ENCODE data around the gene ANKZF1. TPM values are rescaled to one million over a fixed set of nuclear protein-coding genes. Genes with fewer than 3 reads are reported as not detected.
"Not testable (repeated sequence)": the region's sequence is repeated elsewhere in the genome, so short reads cannot be mapped to it uniquely, and the experiment has no call there.

Gene ANKZF1
- total RNA-seq, 2 experiments from 2014 or later, result 140 to 166 TPM

DNA sequence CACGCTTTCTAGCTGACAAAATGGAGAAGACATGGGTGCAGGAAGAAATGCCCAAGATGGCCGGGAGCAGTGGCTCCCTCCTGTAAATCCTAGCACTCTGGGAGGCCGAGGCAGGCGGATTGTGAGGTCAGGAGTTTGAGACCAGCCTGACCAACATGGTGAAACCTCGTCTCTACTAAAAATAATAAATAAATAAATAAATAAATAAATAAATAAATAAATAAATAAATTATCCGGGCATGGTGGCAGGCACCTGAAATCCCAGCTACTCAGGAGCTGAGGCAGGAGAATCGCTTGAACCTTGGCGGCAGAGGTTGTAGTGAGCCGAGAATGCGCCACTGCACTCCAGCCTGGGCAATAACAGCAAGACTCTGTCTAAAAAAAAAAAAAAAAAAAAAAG is 29.3 kb downstream of the ANKZF1 start:
- DNase-seq; H3K9me3 Mint-ChIP-seq (ENCODE audit: low read depth); H3K27ac Mint-ChIP-seq; ATAC-seq; H3K36me3 Mint-ChIP-seq (ENCODE audit: low read depth); H3K27me3 Mint-ChIP-seq; H3K4me3 Mint-ChIP-seq: not testable (repeated sequence)
- intact Hi-C loops (cut with DNase I, micrococcal nuclease), result loop anchor here in 1 of 2 experiments (10.0 kb wide), 1 partner anchor 286 kb away; the partner anchor contains the start of genes CHPF and TMEM198
- ChIA-PET POLR2A (interaction anchor here (0.6 kb wide), 1 partner anchor 86 kb away, joined by 4 read pairs; no protein-coding TSS in a partner anchor), CTCF (interaction anchor here (0.7 to 1.9 kb wide), 5 partner anchors 18 to 100 kb away, joined by 4 to 9 read pairs (median 6); no protein-coding TSS in a partner anchor)
- peaks cover 16% of the 10 kb centered on the region for H3K4me1 Mint-ChIP-seq

DNA sequence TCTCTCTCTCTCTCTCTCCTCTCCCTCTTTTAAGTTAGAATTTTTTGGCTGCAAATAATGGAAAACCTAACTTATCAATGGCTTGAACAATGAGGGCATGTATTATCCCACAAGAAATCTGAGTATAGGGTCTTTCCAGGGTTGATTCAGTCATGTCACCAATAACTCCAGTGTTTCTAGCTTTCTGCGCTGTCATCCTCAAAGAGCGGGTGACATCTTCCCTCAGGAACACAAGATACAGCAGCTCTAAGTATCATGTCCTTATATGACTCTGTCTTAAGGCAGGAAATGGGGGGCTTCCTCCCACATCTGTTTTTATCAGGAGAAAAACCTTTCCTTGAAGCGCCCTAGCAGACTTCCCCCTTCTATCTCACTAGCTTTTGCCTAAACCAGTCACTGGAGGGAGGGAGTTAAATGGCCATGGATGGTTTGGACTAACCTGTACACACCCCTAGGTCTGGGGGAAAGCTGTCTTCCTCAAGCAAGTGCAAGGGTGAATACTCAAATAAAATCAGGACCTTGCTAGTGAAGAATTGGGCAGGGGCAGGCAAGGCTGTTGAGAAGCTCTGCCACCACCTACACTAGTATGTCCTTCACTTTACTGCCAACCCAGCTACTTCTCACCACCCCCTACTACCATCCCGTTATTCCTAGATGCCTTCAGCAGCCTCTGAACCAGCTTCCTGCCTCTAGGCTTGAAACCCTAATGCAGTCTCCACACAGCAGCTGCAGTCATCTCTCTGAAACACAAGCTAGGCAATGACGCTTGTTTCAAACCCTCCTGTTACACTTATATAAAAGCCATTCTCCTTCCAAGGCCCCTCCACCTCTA is 31.6 kb downstream of the ANKZF1 start:
- ChIA-PET CTCF (interaction anchor here (0.7 to 4.0 kb wide), 5 partner anchors 14 to 354 kb away, joined by 3 to 34 read pairs (median 8); partner anchors contain the start of genes DNAJB2, GLB1L and STK16), POLR2A (no interaction called here)
- DNase-seq, result no peak
- Mint-ChIP-seq H3K4me3 (no peak overlapping the region), H3K36me3 (ENCODE audit: low read depth) (no peaks in the 10 kb centered on the region), H3K27ac (no peak overlapping the region), H3K4me1 (peaks cover 2% of the 10 kb centered on the region), H3K27me3 (peaks cover 2% of the 10 kb centered on the region), H3K9me3 (ENCODE audit: low read depth) (no peaks in the 10 kb centered on the region)
- intact Hi-C loops (cut with DNase I, micrococcal nuclease), result no loop called here
- ATAC-seq, result no peak

DNA sequence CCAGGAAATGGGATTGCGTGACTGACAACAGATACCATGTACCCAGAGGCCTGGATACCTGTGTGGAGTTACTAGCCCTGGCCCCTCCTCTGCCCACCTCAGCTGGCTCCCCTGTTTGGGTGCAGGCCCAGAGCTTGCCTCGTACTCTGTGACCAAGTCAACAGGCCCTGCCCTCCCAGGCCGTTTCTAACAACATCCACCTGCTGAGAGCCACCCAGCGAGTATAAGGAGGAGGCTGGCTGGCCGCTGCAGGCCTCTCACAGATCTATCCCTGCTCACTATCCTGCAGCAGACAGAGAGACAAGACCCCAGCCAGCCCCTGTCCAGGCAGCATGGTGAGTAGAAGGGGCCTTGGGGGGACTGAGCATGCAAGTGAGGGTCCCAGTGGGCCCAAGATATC is 36.6 kb downstream of the ANKZF1 start:
- no peak for DNase-seq
- intact Hi-C loops (cut with DNase I, micrococcal nuclease), result no loop called here
- Mint-ChIP-seq H3K4me3 (no peak overlapping the region), H3K27me3 (peaks cover 2% of the 10 kb centered on the region), H3K9me3 (ENCODE audit: low read depth) (no peaks in the 10 kb centered on the region), H3K36me3 (ENCODE audit: low read depth) (no peaks in the 10 kb centered on the region), H3K4me1 (no peaks in the 10 kb centered on the region), H3K27ac (no peak overlapping the region)
- no peak for ATAC-seq
- POLR2A ChIA-PET, result interaction anchor here (0.6 kb wide), 1 partner anchor 36 kb away, joined by 3 read pairs; no protein-coding TSS in a partner anchor
- CTCF ChIA-PET, result interaction anchor here (0.6 to 1.3 kb wide), 5 partner anchors 11 to 1675 kb away, joined by 3 to 5 read pairs (median 3); no protein-coding TSS in a partner anchor

DNA sequence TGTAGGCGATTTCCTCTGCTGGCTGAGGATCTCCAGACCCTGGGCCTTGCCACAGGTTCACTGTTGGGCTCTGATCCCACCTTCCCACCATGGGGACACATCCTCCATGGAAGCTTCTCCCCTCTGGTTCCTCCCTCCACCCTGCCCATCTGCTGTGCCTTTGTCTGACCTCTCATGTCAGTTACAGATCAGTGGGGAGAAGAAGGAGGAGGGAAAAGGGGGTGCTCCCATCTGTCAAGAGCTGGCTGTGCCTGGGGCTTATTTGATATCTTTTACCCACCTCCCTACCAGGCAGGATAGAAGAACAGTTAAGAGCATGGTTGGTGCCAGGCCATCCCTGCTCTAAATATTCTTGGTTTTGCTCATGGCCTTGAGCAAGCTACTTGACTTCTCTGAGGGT is 37.3 kb downstream of the ANKZF1 start:
- H3K4me3 Mint-ChIP-seq, result no peak overlapping the region
- POLR2A ChIA-PET, result interaction anchor here (0.6 kb wide), 1 partner anchor 14 kb away, joined by 3 read pairs; the partner anchor contains the start of gene TUBA4B
- no peaks in the 10 kb centered on the region for H3K9me3 Mint-ChIP-seq (ENCODE audit: low read depth)
- H3K27me3 Mint-ChIP-seq, result peaks cover 2% of the 10 kb centered on the region
- CTCF ChIA-PET, result interaction anchor here (0.7 kb wide), 1 partner anchor 19 kb away, joined by 3 read pairs; no protein-coding TSS in a partner anchor
- intact Hi-C loops (cut with DNase I, micrococcal nuclease), result no loop called here
- no peak overlapping the region for H3K27ac Mint-ChIP-seq
- no peaks in the 10 kb centered on the region for H3K36me3 Mint-ChIP-seq (ENCODE audit: low read depth)
- ATAC-seq, result no peak
- no peaks in the 10 kb centered on the region for H3K4me1 Mint-ChIP-seq
- no peak for DNase-seq

DNA sequence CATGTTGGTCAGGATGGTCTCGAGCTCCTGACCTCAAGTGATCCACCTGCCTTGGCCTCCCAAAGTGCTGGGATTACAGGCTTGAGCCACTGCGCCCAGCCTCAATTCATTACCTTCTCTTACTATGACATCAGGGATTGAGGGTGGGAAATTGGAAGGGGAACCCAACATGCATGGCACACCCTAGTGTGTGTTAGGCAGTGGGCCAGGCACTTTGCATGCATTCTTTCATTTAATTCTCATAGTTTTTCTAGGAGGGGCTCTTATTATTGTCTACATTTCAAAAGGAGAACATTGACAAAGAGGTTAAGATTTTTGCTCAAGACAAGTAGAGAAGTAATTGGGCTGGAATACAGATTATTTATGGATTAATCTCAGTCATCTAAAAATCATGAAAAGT is 38.7 kb downstream of the ANKZF1 start:
- H3K27me3 Mint-ChIP-seq, result no peaks in the 10 kb centered on the region
- H3K36me3 Mint-ChIP-seq (ENCODE audit: low read depth), result no peaks in the 10 kb centered on the region
- CTCF ChIA-PET, result interaction anchor here (0.6 kb wide), 1 partner anchor 50 kb away, joined by 3 read pairs; no protein-coding TSS in a partner anchor
- no peaks in the 10 kb centered on the region for H3K4me1 Mint-ChIP-seq
- no peak for ATAC-seq
- no peaks in the 10 kb centered on the region for H3K9me3 Mint-ChIP-seq (ENCODE audit: low read depth)
- no peak overlapping the region for H3K4me3 Mint-ChIP-seq
- POLR2A ChIA-PET, result no interaction called here
- no peak overlapping the region for H3K27ac Mint-ChIP-seq
- intact Hi-C loops (cut with DNase I, micrococcal nuclease), result no loop called here
- DNase-seq, result no peak

DNA sequence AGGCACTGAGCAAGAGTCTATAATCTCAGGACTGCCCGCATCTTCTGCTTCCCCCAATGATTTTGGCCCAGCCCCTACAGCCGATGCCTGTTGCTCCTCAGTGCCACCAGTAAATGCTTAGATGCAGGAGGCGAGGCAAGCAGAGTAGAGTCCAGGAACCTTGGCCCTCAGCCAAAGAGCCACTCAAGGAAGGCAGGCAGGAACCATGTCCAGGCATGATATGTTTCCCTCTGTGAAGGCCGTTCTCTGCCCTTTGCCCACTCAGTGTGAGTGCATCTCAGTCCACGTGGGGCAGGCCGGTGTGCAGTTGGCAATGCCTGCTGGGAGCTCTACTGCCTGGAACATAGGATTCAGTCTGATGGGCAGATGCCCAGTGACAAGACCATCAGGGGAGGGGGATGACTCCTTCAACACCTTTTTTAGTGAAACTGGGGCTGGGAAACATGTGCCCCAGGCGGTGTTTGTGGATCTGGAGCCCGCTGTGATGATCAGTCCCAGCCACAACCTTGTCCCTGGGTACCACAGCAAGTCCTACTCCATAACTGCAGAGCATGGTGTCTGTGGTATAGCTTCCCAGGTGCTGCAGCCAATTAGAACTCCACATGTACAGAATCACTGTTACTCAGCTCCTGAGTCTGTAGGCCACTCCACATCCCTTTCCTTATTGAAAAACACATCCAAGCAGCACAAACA is 39.9 kb downstream of the ANKZF1 start:
- DNase-seq (no peak), ATAC-seq (no peak)
- H3K4me3 Mint-ChIP-seq, result no peak overlapping the region
- no peaks in the 10 kb centered on the region for H3K36me3 Mint-ChIP-seq (ENCODE audit: low read depth)
- no peaks in the 10 kb centered on the region for H3K27me3 Mint-ChIP-seq
- H3K4me1 Mint-ChIP-seq, result no peaks in the 10 kb centered on the region
- H3K27ac Mint-ChIP-seq, result no peak overlapping the region
- CTCF ChIA-PET, result no interaction called here
- POLR2A ChIA-PET, result no interaction called here
- no peaks in the 10 kb centered on the region for H3K9me3 Mint-ChIP-seq (ENCODE audit: low read depth)
- intact Hi-C loops (cut with DNase I, micrococcal nuclease), result no loop called here

DNA sequence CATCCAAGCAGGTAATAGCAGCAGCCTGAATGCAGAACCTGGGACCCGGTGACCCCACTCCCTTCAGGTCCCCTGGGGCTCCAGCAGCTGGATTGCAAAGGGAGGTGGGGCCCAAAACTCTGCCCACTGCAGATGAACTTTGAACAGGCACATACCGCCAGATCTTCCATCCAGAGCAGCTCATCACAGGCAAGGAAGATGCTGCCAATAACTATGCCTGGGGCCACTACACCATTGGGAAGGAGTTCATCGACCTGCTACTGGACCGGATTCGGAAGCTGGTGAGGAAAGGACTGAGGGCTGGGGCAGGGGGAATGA is 40.4 kb downstream of the ANKZF1 start:
- POLR2A ChIA-PET, result no interaction called here
- DNase-seq, result no peak
- H3K4me3 Mint-ChIP-seq, result no peak overlapping the region
- no peaks in the 10 kb centered on the region for H3K9me3 Mint-ChIP-seq (ENCODE audit: low read depth)
- H3K36me3 Mint-ChIP-seq (ENCODE audit: low read depth), result no peaks in the 10 kb centered on the region
- no peak for ATAC-seq
- H3K27ac Mint-ChIP-seq, result no peak overlapping the region
- intact Hi-C loops (cut with DNase I, micrococcal nuclease), result no loop called here
- H3K27me3 Mint-ChIP-seq, result no peaks in the 10 kb centered on the region
- CTCF ChIA-PET, result no interaction called here
- H3K4me1 Mint-ChIP-seq, result no peaks in the 10 kb centered on the region

DNA sequence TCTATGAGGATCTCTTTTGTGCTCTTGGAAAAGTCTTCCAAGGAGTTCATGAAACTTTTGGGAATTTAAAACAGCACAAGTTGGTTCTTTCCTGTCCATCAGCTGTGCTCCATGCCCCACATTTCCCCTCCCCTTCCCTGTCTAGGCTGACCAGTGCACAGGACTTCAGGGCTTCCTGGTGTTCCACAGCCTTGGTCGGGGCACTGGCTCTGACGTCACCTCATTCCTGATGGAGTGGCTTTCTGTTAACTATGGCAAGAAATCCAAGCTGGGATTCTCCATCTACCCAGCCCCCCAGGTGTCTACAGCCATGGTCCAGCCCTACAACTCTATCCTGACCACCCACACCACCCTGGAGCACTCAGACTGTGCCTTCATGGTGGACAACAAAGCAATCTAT is 41.4 kb downstream of the ANKZF1 start:
- no peaks in the 10 kb centered on the region for H3K9me3 Mint-ChIP-seq (ENCODE audit: low read depth)
- no peaks in the 10 kb centered on the region for H3K36me3 Mint-ChIP-seq (ENCODE audit: low read depth)
- ChIA-PET POLR2A (no interaction called here), CTCF (no interaction called here)
- DNase-seq (no peak), ATAC-seq (no peak)
- H3K27ac Mint-ChIP-seq, result no peak overlapping the region
- intact Hi-C loops (cut with DNase I, micrococcal nuclease), result no loop called here
- no peaks in the 10 kb centered on the region for H3K4me1 Mint-ChIP-seq
- H3K4me3 Mint-ChIP-seq, result no peak overlapping the region
- no peaks in the 10 kb centered on the region for H3K27me3 Mint-ChIP-seq

DNA sequence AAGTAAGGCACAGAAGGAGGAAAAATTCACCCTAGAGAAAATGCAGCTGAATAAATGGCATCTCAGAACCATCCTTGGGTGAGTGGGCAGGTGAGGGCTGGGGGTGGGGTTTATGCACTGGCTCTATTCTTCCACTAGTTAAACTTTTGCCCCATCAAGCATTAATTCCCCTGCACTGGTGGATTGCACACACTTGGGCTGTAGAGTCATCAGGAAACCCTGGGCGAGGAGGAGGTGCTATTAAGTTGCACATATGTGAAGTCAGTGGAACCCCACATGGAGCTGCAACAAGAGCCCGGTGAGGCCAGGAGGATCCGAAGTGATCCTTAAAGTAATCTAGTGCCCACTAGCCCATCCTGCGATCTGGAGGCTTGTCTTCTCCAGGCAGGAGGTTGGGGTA is 42.8 kb downstream of the ANKZF1 start:
- ChIA-PET CTCF (interaction anchor here (15.5 kb wide), 1 partner anchor 23 kb away, joined by 257 read pairs; no protein-coding TSS in a partner anchor), POLR2A (no interaction called here)
- no peaks in the 10 kb centered on the region for H3K27me3 Mint-ChIP-seq
- H3K4me1 Mint-ChIP-seq, result peaks cover 3% of the 10 kb centered on the region
- H3K9me3 Mint-ChIP-seq (ENCODE audit: low read depth), result no peaks in the 10 kb centered on the region
- intact Hi-C loops (cut with DNase I, micrococcal nuclease), result no loop called here
- H3K4me3 Mint-ChIP-seq, result no peak overlapping the region
- H3K36me3 Mint-ChIP-seq (ENCODE audit: low read depth), result no peaks in the 10 kb centered on the region
- H3K27ac Mint-ChIP-seq, result no peak overlapping the region
- ATAC-seq, result no peak
- DNase-seq, result no peak

DNA sequence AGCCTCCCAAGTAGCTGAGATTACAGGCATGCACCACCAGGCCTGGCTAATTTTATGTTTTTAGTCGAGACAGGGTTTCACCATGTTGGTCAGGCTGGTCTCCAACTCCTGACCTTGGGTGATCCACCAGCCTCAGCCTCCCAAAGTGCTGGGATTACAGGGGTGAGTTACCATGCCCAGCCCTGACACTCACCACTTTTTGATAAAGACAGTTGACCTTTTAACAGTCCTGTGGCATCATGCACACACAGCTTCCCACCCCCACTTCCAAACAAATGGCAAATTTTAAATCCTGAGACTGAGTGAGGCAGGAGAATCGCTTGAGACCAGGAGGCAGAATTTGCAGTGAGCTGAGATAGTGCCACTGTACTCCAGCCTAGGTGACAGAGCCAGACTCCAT is 43.4 kb downstream of the ANKZF1 start:
- no peak overlapping the region for H3K27ac Mint-ChIP-seq
- H3K27me3 Mint-ChIP-seq, result no peaks in the 10 kb centered on the region
- peaks cover 10% of the 10 kb centered on the region for H3K4me1 Mint-ChIP-seq
- H3K9me3 Mint-ChIP-seq (ENCODE audit: low read depth), result no peaks in the 10 kb centered on the region
- ChIA-PET CTCF (interaction anchor here (0.8 to 15.5 kb wide), 2 partner anchors 23 to 77 kb away, joined by 3 to 257 read pairs; no protein-coding TSS in a partner anchor), POLR2A (no interaction called here)
- intact Hi-C loops (cut with DNase I, micrococcal nuclease), result no loop called here
- ATAC-seq, result no peak
- DNase-seq, result no peak
- H3K36me3 Mint-ChIP-seq (ENCODE audit: low read depth), result no peaks in the 10 kb centered on the region
- no peak overlapping the region for H3K4me3 Mint-ChIP-seq

DNA sequence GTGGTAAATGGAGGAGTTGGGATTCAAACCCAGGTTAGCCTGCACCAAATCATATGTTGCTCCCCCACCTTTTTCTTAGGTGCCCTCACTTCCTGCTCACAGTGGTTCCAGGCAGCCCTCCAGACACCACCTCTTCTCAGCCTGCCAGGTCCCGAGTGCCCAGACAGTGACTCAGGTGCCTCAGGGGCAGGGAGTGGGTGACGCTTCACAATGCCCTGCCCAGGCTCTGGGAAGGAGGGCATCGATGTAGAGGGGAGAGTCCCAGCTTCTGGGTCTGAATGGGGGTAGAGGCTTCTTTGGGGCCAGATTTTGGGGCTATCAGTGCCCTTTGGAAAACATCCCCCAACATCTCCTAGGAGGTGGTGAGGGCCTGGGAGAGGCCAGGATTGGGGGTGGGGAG is 44.3 kb downstream of the ANKZF1 start:
- no peaks in the 10 kb centered on the region for H3K9me3 Mint-ChIP-seq (ENCODE audit: low read depth)
- intact Hi-C loops (cut with DNase I, micrococcal nuclease), result no loop called here
- H3K4me3 Mint-ChIP-seq, result no peak overlapping the region
- H3K36me3 Mint-ChIP-seq (ENCODE audit: low read depth), result no peaks in the 10 kb centered on the region
- ChIA-PET POLR2A (interaction anchor here (0.6 kb wide), 1 partner anchor 21 kb away, joined by 3 read pairs; no protein-coding TSS in a partner anchor), CTCF (interaction anchor here (0.9 to 15.5 kb wide), 7 partner anchors 20 to 232 kb away, joined by 3 to 257 read pairs (median 4); partner anchors contain the start of genes TUBA4A and TUBA4B)
- ATAC-seq (no peak), DNase-seq (no peak)
- no peaks in the 10 kb centered on the region for H3K27me3 Mint-ChIP-seq
- peaks cover 19% of the 10 kb centered on the region for H3K4me1 Mint-ChIP-seq
- no peak overlapping the region for H3K27ac Mint-ChIP-seq
